Erythroblast (primary cell): Measurements from ENCODE around the gene SEC11A.
"Not testable (repeated sequence)": the region's sequence is repeated elsewhere in the genome, so short reads cannot be mapped to it uniquely, and the experiment has no call there.

ENCODE experiments used
- DNase-seq, 2 experiments: peaks; one replicate each; lab custom pipeline; 2025; lab: John Stamatoyannopoulos, UW
- GATA1 ChIP-seq: IDR thresholded peaks from 2 replicates; pipeline ENCODE4 v1.6.1; 2011; ENCODE audit warnings: low read depth, mild to moderate bottlenecking, control low read depth, low read length, moderate library complexity
- POLR2A ChIP-seq: IDR thresholded peaks from 2 replicates; pipeline ENCODE4 v1.6.1; 2011; ENCODE audit warnings: mild to moderate bottlenecking, low read length

SEC11A gene

GRCh38 chr15:84725001-84725491 lies 9.1 kb upstream of the SEC11A start:
- TF ChIP-seq POLR2A (no peak), GATA1 (no peak)
- peak in 1 of 2 experiments; percentile 30 for DNase-seq

- no peak for DNase-seq
- no peak for TF ChIP-seq POLR2A
- no peak for TF ChIP-seq GATA1
These were observed 6.7 kb upstream of the SEC11A start for GRCh38 chr15:84722628-84723027.

GRCh38 chr15:84721371-84721770 lies 5.4 kb upstream of the SEC11A start:
- DNase-seq = no peak
- TF ChIP-seq POLR2A (no peak), GATA1 (no peak)

- peak; percentile 67 to 70 for DNase-seq
- TF ChIP-seq GATA1 (no peak), POLR2A (no peak)
These were observed 401 bp downstream of the SEC11A start for GRCh38 chr15:84715441-84716035.

- peak; percentile 22 to 45 for DNase-seq
These were observed 1.1 kb downstream of the SEC11A start for GRCh38 chr15:84714821-84715220.

GRCh38 chr15:84714372-84714771 lies 1.6 kb downstream of the SEC11A start:
- TF ChIP-seq GATA1 = no peak
- no peak for TF ChIP-seq POLR2A
- DNase-seq = peak in 1 of 2 experiments; percentile 17

More at GRCh38 chr15:84714821-84715220, 1.1 kb downstream of the SEC11A start:
- TF ChIP-seq GATA1 (no peak), POLR2A (no peak)

- no peak for DNase-seq
- no peak for TF ChIP-seq GATA1
- no peak for TF ChIP-seq POLR2A
These were observed 12.1 kb downstream of the SEC11A start for GRCh38 chr15:84703808-84704207.

GRCh38 chr15:84702961-84703482 lies 12.9 kb downstream of the SEC11A start:
- DNase-seq = no peak
- TF ChIP-seq POLR2A (no peak), GATA1 (no peak)

GRCh38 chr15:84699538-84700191 lies 16.3 kb downstream of the SEC11A start:
- no peak for DNase-seq
- TF ChIP-seq GATA1 (no peak), POLR2A (no peak)

- DNase-seq = no peak
- TF ChIP-seq GATA1 (no peak), POLR2A (no peak)
These were observed 18.5 kb downstream of the SEC11A start for GRCh38 chr15:84697236-84697990.

GRCh38 chr15:84696757-84697156 lies 19.2 kb downstream of the SEC11A start:
- DNase-seq = no peak
- TF ChIP-seq GATA1 (no peak), POLR2A (no peak)

GRCh38 chr15:84690342-84690741 lies 25.6 kb downstream of the SEC11A start:
- no peak for DNase-seq
- TF ChIP-seq GATA1 (no peak), POLR2A (no peak)

GRCh38 chr15:84689858-84690257 lies 26.1 kb downstream of the SEC11A start:
- TF ChIP-seq POLR2A = no peak
- no peak for TF ChIP-seq GATA1
- no peak for DNase-seq

GRCh38 chr15:84686446-84686845 lies 29.5 kb downstream of the SEC11A start:
- DNase-seq = not testable (repeated sequence)
